HL-60/S4 (cell line): ENCODE measurements around the gene IMPG1.
"Not testable (repeated sequence)": the region's sequence is repeated elsewhere in the genome, so short reads cannot be mapped to it uniquely, and the experiment has no call there.

Source experiments
- in situ Hi-C: fragments of 300-500 bp; cut with MboI; formaldehyde crosslinking; loops from 2 replicates; pipeline ENCODE4 v1.14.3; 2022; ENCODE audit warnings: low sequenced_read_pairs

IMPG1 gene

GRCh38 chr6:75963569-75963968 lies 108.9 kb downstream of the IMPG1 start:
- in situ Hi-C loops = no loop called here

- in situ Hi-C loops = no loop called here
Measured at GRCh38 chr6:75952128-75952527, 120.3 kb downstream of the IMPG1 start.

- in situ Hi-C loops = no loop called here
Measured at GRCh38 chr6:75947935-75948334, 124.5 kb downstream of the IMPG1 start.

GRCh38 chr6:75946146-75946831 lies 126.2 kb downstream of the IMPG1 start:
- in situ Hi-C loops = no loop called here

GRCh38 chr6:75943381-75943780 lies 129.1 kb downstream of the IMPG1 start:
- in situ Hi-C loops = no loop called here

DNA sequence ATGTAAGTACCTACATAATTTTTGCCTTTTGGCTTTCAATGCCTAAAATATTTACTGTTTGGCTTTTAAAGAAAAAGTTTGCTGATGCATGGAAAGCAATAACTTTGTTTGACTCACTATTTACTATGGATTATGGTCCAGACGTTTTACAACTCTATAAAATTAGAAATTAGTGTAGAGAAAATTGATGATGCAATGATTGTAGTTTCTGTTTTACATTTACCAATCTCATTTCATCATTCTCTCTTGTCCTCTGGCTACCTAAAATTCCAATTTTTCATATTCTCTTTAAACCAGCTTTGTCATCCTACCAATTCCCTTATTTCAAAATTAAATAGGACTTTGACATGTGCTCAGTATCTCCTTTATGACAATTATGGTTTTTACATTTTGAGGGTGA lies 131.0 kb downstream of the IMPG1 start:
- in situ Hi-C loops = no loop called here

DNA sequence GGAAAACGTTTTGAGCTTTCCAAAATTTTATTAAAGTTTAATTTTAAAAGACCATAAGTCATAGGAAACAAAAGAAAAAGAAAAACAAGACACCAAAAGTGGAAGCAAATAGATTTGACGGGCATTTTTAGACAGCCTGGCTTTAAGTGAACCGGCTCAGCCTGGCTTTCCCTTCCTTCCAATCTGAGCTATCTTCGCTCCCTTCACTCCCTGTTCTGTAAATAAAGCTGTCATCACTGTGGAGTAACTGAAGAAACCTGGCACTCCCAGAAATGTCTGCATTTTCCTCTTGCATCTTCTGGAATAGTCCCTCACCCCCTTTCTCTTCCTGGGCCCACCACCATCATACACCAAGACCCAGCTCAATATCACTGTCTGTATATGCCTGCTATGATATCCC lies 131.9 kb downstream of the IMPG1 start:
- in situ Hi-C loops = no loop called here

DNA sequence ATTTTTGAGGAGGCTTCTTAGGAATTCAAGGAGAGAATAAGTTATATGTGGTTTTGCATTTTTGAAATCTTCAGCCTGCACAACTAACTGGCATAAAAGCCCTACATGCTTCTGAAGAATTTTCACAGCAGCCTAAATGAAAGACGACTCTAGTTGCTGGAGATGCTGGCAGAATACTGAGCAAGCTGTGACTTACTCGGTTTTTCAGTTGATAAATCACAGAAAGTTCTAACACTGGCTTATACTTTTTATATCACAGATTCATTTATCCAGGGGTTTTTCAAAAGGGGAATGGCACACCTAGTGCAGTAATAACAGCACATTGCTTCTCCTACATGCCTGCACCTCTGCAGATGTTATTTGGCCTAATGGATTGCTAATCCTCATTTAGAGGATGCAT lies 134.6 kb downstream of the IMPG1 start:
- in situ Hi-C loops = no loop called here

GRCh38 chr6:75936682-75937081 lies 135.8 kb downstream of the IMPG1 start:
- in situ Hi-C loops = no loop called here

DNA sequence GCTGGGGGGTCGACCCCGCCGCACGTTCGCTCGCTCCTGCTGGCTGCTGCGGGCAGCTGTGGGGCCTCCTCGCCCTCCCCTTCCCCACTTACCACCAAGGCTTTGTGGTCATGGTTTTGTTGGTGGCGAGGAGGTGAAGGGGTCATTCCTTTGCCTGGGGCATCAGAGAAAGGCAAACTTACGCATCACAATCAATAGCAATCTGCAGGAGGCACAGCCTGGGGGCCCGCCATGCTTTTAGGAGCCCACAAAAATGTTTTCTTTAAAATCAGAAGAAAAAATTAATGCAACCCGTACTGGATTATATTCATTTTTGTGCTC lies 137.0 kb downstream of the IMPG1 start:
- in situ Hi-C loops = no loop called here

- in situ Hi-C loops = no loop called here
Measured at GRCh38 chr6:75934643-75935472, 137.6 kb downstream of the IMPG1 start.

DNA sequence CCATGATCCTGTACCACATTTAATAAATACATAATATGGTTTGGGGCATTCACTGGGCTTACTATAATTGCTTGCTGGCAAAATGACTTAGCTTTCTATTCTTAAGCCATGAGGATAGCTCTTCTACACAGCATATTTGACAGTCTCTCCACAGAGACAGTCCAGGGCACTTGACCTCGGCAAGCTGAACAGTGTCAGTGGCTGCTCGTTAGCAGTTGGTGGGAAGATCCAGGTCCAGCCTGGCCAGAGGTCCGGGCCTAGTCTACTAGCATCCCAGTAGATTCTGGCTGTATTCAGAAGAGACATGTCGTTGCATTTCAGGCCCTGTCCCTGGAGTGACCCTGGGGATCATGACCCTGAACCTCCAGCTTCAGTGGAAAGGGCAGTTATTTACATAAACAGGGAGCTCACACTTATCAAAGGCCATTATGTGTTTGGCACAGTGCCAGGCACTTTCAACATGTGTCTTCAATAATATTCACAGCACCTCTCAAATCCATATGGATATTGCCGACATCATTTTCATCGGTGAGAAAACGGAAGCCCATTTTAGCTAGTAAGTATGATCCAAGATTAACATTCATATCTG lies 139.0 kb downstream of the IMPG1 start:
- in situ Hi-C loops = no loop called here

DNA sequence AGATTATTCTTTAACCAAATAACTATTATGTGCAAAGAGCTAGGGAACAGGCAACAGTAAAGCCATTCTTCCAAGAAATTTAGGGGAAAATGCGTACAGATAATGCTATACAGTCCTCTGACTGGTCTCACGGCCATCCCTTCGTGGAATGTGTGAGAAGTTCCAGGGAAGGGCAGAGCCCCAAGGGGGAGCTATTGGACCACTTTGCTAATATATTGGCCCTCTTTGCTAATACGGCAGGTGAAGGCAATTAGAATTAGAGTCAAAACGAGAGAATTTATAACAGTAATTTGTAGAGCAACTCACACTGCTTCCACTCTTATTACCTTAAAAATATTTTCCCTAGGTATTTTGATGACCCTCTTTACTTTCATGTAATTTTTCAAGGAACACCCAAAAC lies 140.4 kb downstream of the IMPG1 start:
- in situ Hi-C loops = no loop called here

GRCh38 chr6:75931011-75931680 lies 141.3 kb downstream of the IMPG1 start:
- in situ Hi-C loops = no loop called here

GRCh38 chr6:75926293-75927168 lies 145.9 kb downstream of the IMPG1 start:
- in situ Hi-C loops = no loop called here

DNA sequence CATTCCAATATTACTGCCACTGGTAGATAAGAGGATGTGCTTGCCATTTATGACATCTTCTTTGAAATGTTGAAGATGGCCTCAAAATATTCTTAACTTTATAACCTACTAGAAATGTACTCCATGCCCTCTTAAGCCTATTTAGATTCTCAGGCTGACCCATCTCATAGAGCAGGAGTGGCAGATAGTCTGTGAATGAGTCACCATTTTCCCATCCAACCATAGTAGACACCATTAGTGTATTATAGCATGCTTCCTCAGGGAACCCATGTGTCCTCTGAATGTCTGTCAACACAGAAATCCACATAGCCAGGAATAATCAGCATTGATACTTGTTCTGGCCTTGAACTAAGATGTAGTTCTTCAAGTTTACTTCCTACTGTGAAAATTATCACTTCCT lies 150.2 kb downstream of the IMPG1 start:
- in situ Hi-C loops = no loop called here

GRCh38 chr6:75913040-75913439 lies 159.4 kb downstream of the IMPG1 start:
- in situ Hi-C loops = no loop called here

- in situ Hi-C loops = no loop called here
Measured at GRCh38 chr6:75907444-75907843, 165.0 kb downstream of the IMPG1 start.

DNA sequence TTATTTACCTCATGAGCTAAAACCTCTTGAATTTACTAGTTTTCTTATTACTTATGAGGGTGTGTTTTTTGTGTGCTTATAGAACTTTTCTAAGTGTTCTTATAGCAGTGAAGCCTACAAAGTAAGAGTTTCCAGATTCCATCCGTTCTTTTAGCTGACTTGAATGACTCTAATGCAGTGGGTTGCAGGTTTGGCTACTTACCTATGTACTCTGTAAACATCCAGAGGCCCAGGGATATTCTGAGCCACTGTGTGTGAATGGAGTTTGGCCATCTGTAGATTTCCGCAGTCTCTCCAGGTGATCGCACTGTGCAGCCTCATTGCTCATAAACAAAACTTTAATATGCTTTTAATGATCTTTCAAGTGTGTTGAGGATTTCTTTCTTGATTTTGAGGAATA lies 165.6 kb downstream of the IMPG1 start:
- in situ Hi-C loops = no loop called here

DNA sequence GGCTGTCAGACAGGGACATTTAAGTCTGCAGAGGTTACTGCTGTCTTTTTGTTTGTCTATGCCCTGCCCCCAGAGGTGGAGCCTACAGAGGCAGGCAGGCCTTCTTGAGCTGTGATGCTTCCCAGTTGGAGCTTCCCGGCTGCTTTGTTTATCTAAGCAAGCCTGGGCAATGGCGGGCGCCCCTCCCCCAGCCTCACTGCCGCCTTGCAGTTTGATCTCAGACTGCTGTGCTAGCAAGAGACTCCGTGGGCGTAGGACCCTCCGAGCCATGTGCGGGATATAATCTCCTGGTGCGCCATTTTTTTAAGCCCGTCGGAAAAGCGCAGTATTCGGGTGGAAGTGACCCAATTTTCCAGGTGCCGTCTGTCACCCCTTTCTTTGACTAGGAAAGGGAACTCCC lies 167.3 kb downstream of the IMPG1 start:
- in situ Hi-C loops = not testable (repeated sequence)

- in situ Hi-C loops = not testable (repeated sequence)
Measured at GRCh38 chr6:75900216-75900615, 172.2 kb downstream of the IMPG1 start.
